HG02610 (cell line): Measurements from ENCODE around the gene MAGI2.
"Not testable (repeated sequence)": the region's sequence is repeated elsewhere in the genome, so short reads cannot be mapped to it uniquely, and the experiment has no call there.

Source experiments
- ATAC-seq: cut with Tn5 transposase; IDR thresholded peaks from one replicate; pipeline ENCODE4 v1.9.1; 2021; ENCODE audit warnings: mild to moderate bottlenecking, moderate library complexity; ENCODE audit not compliant: unreplicated experiment

The MAGI2 gene

DNA sequence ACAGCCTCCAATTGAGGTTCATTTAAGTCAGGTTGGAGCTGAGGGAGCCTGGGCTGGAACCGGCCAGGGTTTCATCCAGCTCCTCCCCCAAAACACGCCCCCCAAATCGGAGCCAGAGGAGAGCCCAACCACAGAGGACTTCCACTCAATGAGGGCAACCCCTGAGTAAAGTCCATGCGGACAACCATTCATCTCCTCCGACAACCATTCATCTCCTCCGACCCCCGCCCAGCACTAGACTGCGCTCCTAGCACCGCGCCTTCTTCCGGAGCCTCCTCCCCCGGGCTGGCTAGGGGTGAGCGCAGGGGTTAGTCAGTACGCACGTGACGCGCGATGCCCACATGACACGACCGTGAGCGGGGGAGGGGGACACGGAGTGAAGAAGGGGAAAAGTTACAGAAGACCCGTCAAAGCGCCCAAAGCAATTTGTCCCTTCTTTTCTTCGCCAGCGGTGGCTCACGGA, 1.4 kb downstream of the MAGI2 start:
- no peak for ATAC-seq

DNA sequence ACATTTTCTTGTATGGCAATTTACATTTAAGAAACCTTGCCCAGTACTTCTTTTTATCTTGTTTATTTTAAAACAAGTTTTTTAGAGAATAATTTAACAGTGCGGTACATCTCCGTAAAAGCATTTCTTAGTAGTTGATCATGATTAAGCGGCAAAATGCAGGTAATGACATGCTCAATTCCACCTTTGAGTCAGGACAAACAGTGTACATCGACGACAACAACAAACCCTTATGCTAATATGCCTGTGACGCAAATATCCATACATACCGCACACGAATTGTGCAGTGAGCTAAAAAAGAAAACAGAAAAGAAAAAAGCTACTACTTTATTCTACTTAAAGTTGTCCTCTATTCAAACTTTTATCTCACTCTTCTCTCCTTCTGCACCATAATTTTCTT, 1.9 kb downstream of the MAGI2 start:
- no peak for ATAC-seq

DNA sequence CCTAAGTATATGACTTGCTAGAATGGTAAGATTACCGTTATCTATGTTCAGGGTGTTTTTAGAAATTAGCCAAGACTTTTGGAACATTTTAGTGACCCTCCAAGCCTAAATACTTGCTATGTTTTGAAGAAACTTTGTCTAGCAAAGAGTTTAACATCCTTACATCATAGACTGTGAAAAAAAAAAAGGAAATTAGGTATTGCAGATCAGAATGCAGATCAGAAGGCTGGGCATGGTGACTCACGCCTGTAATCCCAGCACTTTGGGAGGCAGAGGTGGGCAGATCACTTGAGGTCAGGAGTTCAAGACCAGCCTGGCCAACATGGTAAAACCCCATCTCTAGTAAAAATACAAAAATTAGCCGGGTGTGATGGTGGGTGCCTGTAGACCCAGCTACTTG, 10.7 kb downstream of the MAGI2 start:
- not testable (repeated sequence) for ATAC-seq

GRCh38 chr7:79436378-79436777, 17.1 kb downstream of the MAGI2 start:
- ATAC-seq: no peak

DNA sequence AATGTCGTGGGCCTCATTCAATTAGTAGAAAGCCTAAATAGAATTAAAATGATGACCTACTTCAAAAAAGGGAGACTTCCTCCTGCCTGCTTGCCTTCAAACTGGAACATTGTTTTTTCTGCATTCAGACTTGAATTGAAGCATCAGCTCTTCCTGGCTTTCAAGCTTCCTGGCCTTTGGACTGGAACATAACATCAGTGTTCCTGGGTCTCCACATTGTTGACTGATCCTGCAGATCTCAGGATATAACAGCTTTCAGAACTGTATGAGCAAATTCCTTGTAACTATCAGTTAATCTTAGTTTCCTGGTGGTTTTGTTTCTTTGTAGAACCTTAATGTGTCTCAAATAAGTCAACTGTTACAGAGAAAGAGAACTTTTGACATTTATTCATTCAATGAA, 18.6 kb downstream of the MAGI2 start:
- ATAC-seq: no peak

- ATAC-seq: no peak
Measured at GRCh38 chr7:79434098-79434497, 19.4 kb downstream of the MAGI2 start.

DNA sequence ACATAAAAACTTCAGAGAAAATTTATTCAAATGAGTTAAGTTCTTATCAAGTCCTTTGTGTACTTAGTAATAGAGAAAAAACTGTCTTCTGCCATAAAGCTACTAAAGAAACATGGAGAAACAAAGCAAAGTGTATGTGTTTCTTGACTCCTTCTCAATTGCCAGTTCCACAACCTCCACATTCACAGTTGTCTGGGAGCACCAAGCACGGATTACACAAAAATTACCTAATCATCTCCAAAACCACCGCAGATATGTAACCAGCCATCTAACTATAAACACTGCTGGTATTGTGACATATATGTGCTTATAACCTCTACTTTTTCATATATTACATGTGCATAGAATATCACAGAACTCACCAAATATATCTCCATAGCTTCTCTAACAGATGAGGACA, 23.1 kb downstream of the MAGI2 start:
- no peak for ATAC-seq

DNA sequence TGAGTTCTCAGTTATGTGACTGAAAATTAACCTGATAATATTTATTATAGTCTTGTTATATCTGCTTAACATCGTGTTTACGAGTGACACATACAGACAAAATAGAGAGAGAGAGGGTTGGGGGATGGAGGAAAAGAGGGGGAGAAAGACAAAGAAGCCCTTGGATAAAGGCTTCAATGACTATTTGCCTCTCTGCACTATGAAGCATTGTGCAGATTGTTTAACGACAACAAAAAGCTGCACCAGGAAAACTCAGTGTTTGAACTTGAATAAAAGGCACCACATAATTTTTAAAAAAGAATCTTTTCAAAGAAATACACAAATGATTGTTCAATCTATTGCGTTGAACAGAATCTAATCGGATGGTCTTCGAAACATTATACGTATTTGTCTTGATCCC, 27.8 kb downstream of the MAGI2 start:
- ATAC-seq: no peak

DNA sequence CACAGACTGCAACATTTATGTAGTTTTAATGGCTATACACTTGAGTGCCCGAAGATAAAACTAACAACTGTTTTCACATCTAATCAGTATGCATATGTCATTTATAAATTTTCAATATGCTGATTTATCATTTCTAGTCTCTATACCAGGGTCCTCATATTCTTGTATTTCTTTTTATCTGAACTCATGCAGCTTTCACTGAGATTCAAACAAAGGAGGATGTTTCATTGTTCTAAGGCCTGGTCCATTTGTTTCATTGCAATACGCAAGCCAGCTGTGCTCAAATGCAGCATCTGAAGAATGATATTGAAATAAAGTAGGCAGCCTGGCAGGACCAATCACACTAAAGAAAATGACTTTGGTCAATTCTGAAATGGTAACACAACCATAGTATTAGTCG, 31.7 kb downstream of the MAGI2 start:
- ATAC-seq: no peak

- no peak for ATAC-seq
Measured at GRCh38 chr7:79420464-79420863, 33.0 kb downstream of the MAGI2 start.

DNA sequence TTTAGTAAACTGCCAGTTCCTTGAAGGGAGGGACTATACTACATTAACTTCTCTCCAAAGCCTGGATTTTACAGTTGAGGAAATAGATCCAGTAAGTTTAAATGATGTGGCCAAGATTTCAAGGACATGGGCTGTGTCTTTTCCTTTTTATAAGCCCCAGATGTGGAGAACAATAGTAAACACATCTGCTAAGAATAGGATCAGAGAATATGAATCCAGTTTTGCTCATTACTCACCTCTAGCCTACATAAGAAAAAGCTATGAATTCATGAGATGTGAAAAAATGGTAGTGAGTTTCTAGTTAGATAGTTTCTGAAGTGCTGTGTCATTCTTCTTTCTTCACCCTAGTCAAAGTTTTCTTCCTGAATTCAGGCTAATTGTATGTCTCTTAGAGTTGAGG, 38.6 kb downstream of the MAGI2 start:
- no peak for ATAC-seq

DNA sequence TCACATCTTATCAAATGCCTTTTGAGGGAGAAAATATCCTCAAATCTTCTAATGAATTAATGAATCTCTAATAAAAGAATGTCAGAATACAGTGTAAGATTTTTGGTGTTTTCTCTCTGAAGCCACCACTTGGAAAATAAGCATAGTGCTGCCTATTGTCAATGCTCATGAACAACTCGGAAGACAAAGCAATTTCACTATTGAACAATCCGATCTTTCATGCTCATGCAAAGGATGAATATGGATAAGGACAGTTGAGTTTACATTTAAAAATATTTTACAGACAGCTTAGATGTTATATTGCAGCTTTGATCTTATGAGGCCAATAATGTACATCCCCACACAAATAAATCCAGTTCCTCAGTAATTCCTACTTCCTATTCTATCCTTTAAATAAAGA, 40.6 kb downstream of the MAGI2 start:
- no peak for ATAC-seq

DNA sequence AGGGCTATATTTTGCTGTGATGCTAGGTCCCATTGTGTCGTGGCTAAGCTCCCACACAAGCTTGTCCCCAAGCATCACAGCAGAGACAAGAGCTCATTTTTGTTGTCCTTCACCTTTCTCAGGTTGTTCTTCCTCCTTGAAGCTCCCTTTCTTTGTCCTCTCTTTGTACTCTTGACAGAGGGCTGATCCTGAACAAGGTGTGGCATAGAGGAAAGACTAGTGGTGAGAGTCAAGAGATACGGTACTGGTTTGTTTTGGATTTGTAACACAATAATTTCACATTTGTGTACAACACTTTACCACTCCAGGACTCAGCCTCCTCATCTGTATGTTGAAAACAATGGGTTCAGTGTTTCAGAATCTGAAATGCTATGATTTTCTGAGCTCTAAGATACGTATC, 41.0 kb downstream of the MAGI2 start:
- no peak for ATAC-seq

- ATAC-seq: no peak
Measured at GRCh38 chr7:79410345-79410744, 43.1 kb downstream of the MAGI2 start.

- ATAC-seq: no peak
Measured at GRCh38 chr7:79407351-79407750, 46.1 kb downstream of the MAGI2 start.

- no peak for ATAC-seq
Measured at GRCh38 chr7:79406371-79406770, 47.1 kb downstream of the MAGI2 start.

GRCh38 chr7:79405368-79405767, 48.1 kb downstream of the MAGI2 start:
- ATAC-seq: no peak

- no peak for ATAC-seq
Measured at GRCh38 chr7:79403879-79404278, 49.6 kb downstream of the MAGI2 start.

GRCh38 chr7:79403451-79403850, 50.0 kb downstream of the MAGI2 start:
- no peak for ATAC-seq

GRCh38 chr7:79401254-79401653, 52.2 kb downstream of the MAGI2 start:
- ATAC-seq: no peak

- no peak for ATAC-seq
Measured at GRCh38 chr7:79400222-79400621, 53.2 kb downstream of the MAGI2 start.

- no peak for ATAC-seq
Measured at GRCh38 chr7:79398138-79398749, 55.2 kb downstream of the MAGI2 start.

- ATAC-seq: no peak
Measured at GRCh38 chr7:79386688-79387422, 66.6 kb downstream of the MAGI2 start.
